PC-9 (cell line): ENCODE data around the gene LUZP2.

Experiments
- EZH2 ChIP-seq: fragments of 200-600 bp; sonication (generic); IDR thresholded peaks from 2 replicates; pipeline ENCODE4 v1.8.0; 2017; ENCODE audit warnings: antibody characterized with exemption, low read depth
- TF ChIP-seq, protein P1 (sequence below): fragments of 200-600 bp; sonication (generic); conservative IDR thresholded peaks from 2 replicates; pipeline ENCODE4 v1.6.1; 2017; ENCODE audit warnings: mixed run types, antibody characterized with exemption, mild to moderate bottlenecking, moderate library complexity

DNA sequence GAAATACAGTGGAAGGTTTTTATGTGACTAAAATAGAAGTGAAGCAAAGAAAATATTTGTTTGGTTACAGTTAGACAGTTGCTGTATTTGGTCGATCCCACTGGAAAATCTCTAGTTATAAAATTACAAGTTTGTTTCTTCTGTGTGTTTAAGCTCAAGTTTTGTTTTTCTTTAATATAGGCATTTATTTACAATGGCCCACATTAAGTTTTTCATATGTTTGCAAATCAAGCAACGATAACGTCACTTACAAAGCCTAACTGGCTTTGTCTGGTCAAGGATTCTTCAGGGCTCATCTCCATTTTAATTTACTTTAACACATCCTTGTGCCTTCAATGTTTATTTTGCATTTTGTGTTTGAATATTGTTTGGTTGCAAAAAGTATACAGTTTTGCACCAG, 270.6 kb downstream of the LUZP2 start:
- TF ChIP-seq, protein P1, sequence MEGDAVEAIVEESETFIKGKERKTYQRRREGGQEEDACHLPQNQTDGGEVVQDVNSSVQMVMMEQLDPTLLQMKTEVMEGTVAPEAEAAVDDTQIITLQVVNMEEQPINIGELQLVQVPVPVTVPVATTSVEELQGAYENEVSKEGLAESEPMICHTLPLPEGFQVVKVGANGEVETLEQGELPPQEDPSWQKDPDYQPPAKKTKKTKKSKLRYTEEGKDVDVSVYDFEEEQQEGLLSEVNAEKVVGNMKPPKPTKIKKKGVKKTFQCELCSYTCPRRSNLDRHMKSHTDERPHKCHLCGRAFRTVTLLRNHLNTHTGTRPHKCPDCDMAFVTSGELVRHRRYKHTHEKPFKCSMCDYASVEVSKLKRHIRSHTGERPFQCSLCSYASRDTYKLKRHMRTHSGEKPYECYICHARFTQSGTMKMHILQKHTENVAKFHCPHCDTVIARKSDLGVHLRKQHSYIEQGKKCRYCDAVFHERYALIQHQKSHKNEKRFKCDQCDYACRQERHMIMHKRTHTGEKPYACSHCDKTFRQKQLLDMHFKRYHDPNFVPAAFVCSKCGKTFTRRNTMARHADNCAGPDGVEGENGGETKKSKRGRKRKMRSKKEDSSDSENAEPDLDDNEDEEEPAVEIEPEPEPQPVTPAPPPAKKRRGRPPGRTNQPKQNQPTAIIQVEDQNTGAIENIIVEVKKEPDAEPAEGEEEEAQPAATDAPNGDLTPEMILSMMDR: no peak
- TF ChIP-seq EZH2: no peak
